NOMO-1 treated with DMSO at 0.1 percent for 48 hours (cell line): Measurements from ENCODE around the gene CYSLTR2.
A peak's percentile ranks its signal among the peaks of the same experiment; 100 is the strongest.
"Not testable (repeated sequence)": the region's sequence is repeated elsewhere in the genome, so short reads cannot be mapped to it uniquely, and the experiment has no call there.

ENCODE experiments used
- DNase-seq: peaks from one replicate; lab custom pipeline; 2025; ENCODE audit not compliant: unreplicated experiment; lab: John Stamatoyannopoulos, UW

Gene CYSLTR2

GRCh38 chr13:48644141-48644540 is 9.6 kb upstream of the CYSLTR2 start:
- DNase-seq: no peak

- DNase-seq: no peak
Measured at GRCh38 chr13:48644951-48645350, 8.8 kb upstream of the CYSLTR2 start.

GRCh38 chr13:48645845-48646244 is 7.9 kb upstream of the CYSLTR2 start:
- DNase-seq: no peak

DNA sequence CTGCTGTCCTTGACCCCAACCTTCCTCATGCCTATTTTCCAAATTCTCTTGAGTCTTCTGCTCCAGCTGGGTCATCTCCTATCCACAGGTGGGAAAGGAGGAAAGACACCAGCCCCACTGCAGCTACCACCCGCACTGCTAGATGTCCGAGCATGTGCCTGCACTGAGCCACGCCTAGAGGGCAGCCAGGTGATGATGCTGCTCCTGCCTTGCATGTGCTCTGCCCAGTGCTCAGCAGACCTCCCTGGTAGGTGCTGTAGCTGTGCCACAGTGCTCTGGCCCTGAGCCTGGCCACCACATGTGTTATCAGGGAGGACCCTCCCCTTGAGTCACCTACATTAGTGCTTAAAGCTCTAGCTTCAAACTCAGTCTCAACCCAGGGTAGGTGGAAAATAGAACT is 6.9 kb upstream of the CYSLTR2 start:
- DNase-seq: no peak

DNA sequence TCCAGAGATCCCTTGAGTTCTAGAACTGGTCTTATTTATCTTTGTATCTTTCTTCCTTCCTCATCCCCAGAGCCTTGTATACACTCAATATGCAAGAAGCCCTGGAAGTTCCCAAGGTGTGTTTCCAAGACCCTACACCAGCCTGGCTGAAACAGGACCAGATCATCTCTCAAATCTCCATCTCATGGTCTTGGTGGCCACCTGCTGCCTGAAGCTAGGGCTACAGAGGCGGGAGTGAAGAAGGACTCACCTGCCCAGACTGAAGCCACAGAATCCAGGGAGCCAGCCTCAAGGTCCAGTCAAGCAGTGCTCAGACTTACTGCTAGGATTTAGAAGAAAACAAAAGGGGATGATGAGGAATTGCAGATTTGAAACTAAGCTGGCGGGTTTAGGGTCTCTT is 6.1 kb upstream of the CYSLTR2 start:
- no peak for DNase-seq

- no peak for DNase-seq
Measured at GRCh38 chr13:48648446-48648845, 5.3 kb upstream of the CYSLTR2 start.

GRCh38 chr13:48652851-48653471 is 768 bp upstream of the CYSLTR2 start:
- DNase-seq: peak; percentile 35

DNA sequence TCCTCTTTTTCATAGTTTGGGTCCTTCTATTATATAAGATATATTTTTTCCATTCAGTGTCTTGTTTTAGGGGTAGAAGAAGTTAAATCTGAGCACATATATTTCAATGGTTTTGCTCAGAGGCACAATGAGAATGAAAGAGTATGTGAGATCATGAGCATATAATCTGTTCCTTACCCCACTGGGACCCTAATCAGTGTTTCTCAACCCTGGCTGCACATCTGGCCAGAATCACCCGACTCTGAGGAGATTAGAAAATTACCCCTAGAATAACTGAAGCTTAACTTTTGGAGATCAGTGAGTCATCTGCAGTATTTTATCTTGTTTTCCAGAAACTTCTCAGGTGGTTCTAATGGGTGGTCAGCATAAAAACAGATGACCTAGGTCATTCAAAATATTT is 782 bp downstream of the CYSLTR2 start:
- DNase-seq: no peak

GRCh38 chr13:48655291-48655690 is 1.6 kb downstream of the CYSLTR2 start:
- no peak for DNase-seq

DNA sequence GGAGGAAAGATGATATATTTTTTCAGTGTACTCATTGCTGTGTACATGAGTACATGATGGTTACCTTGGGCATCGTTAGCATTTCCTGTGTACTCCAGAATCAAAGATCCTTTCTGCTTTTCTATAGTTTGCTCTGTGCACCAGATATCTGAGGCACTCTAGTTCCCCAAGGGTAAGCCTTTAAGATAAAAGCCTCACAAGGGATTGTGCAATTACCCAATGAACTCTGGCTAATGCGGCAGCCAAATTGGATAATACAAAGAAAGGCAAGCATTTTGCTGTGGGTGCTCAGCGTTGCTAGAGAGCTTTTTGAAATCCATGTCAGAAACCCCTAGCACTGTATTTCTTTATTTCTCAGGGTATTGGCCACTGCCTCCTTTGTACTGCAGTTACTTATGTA is 2.9 kb downstream of the CYSLTR2 start:
- peak; percentile 46 for DNase-seq

- DNase-seq: peak; percentile 87
Measured at GRCh38 chr13:48660361-48661076, 6.8 kb downstream of the CYSLTR2 start.

DNA sequence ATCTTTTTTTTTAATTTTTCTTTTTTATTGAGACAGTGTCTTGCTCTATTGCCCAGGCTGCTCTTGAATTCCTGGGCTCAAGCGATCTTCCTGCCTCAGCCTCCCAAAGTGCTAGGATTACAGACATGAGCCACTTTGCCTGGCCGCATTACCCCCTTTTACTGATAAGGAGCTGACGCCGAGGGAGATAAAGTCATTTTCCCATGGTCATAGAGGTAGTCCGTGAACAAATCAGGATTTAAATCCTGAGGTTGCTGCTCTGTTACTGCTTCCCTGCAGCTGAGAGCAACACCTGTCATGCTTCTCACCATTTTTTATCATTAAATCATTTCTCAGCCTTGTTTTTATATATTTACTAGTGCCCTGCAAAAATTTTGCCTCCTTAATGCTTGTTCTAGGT is 7.4 kb downstream of the CYSLTR2 start:
- no peak for DNase-seq

- DNase-seq: no peak
Measured at GRCh38 chr13:48662226-48662625, 8.5 kb downstream of the CYSLTR2 start.

GRCh38 chr13:48667136-48667535 is 13.4 kb downstream of the CYSLTR2 start:
- DNase-seq: no peak

GRCh38 chr13:48671421-48671820 is 17.7 kb downstream of the CYSLTR2 start:
- not testable (repeated sequence) for DNase-seq

- DNase-seq: no peak
Measured at GRCh38 chr13:48675247-48675646, 21.5 kb downstream of the CYSLTR2 start.

GRCh38 chr13:48678316-48678715 is 24.6 kb downstream of the CYSLTR2 start:
- no peak for DNase-seq

DNA sequence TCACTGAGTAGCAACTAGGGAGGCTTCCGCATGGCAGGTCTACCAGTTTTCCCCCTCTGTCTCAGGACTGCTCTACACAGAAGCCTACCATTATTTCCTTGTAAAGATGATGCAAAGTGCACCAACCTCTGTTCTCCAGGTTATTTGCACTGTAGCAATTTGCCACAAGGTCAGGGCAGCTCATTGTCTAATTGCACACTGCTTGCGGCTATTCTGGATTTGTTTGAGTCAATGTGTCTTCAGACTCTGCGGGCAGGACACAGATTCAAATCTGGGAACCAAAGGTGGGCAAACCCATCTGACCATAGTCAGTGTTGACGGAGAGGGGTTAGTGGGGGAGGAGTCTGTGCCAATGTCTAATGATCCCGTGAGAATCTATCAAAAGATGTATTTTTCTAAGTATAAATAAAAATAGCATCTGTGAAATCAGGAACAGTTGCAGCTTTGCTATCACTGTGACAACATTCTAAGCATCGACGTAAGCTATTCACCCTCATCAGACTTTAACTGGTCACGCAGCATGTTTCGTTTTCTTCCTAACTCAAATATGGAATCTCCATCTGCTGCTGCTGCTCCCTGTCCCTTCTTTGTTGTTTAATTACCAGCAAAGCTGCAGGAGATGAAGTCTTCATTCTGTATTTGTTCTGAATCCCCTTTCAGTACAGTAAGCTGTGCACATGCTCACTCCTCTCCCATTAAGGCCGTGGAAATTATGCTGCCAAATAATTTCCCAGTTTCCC is 26.4 kb downstream of the CYSLTR2 start:
- DNase-seq: no peak

GRCh38 chr13:48680756-48681392 is 27.1 kb downstream of the CYSLTR2 start:
- peak; percentile 53 for DNase-seq

GRCh38 chr13:48681905-48682304 is 28.2 kb downstream of the CYSLTR2 start:
- DNase-seq: no peak

- DNase-seq: peak; percentile 67
Measured at GRCh38 chr13:48682436-48682835, 28.7 kb downstream of the CYSLTR2 start.
